ENCODE measurements around the gene NOX3.

Gene NOX3

GRCh38 chr6:155424181-155424580 is 31.5 kb downstream of the NOX3 start:
- no peak overlapping the region for H3K4me3 Mint-ChIP-seq
- ATAC-seq (no peak), DNase-seq (ENCODE audit: low spot score in 2 of 2) (no peak)
- peaks cover 19% of the 10 kb centered on the region for H3K4me1 Mint-ChIP-seq
- H3K27ac Mint-ChIP-seq: no peak overlapping the region
- no peaks in the 10 kb centered on the region for H3K9me3 Mint-ChIP-seq
- no peaks in the 10 kb centered on the region for H3K36me3 Mint-ChIP-seq

GRCh38 chr6:155422635-155423034 is 33.0 kb downstream of the NOX3 start:
- H3K27ac Mint-ChIP-seq: no peak overlapping the region
- H3K9me3 Mint-ChIP-seq: no peaks in the 10 kb centered on the region
- ATAC-seq: no peak
- peaks cover 34% of the 10 kb centered on the region for H3K4me1 Mint-ChIP-seq
- H3K36me3 Mint-ChIP-seq: no peaks in the 10 kb centered on the region
- no peak overlapping the region for H3K4me3 Mint-ChIP-seq
- no peak for DNase-seq (ENCODE audit: low spot score in 2 of 2)

DNA sequence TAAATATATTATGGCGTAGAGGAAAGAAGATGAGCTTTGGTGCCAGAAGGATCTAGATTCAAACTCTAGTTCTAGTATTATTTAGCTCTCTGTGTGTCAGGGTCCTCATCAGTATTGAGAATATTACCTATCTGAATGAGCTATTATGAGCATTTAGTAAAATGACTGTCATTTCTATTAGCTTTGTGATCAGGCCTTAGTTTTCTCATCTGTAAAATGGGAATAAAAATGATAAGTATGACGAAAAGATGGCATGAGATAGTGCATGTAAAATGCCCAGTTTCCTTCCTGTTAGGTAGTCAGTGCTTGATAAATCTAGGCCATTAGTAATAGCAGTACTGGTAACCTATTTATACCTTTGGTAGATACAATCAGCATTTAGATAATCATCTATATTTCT is 35.1 kb downstream of the NOX3 start:
- ATAC-seq: no peak
- H3K36me3 Mint-ChIP-seq: no peaks in the 10 kb centered on the region
- H3K27ac Mint-ChIP-seq: peak overlapping the region; percentile 98
- H3K9me3 Mint-ChIP-seq: no peaks in the 10 kb centered on the region
- H3K4me3 Mint-ChIP-seq: peak overlapping the region; percentile 30
- H3K4me1 Mint-ChIP-seq: peaks cover 37% of the 10 kb centered on the region
- no peak for DNase-seq (ENCODE audit: low spot score in 2 of 2)

GRCh38 chr6:155419161-155419560 is 36.5 kb downstream of the NOX3 start:
- peak overlapping the region; percentile 68 for H3K4me3 Mint-ChIP-seq
- H3K27ac Mint-ChIP-seq: peak overlapping the region; percentile 98
- no peak for ATAC-seq
- no peak for DNase-seq (ENCODE audit: low spot score in 2 of 2)
- H3K36me3 Mint-ChIP-seq: no peaks in the 10 kb centered on the region
- no peaks in the 10 kb centered on the region for H3K9me3 Mint-ChIP-seq
- peaks cover 37% of the 10 kb centered on the region for H3K4me1 Mint-ChIP-seq

DNA sequence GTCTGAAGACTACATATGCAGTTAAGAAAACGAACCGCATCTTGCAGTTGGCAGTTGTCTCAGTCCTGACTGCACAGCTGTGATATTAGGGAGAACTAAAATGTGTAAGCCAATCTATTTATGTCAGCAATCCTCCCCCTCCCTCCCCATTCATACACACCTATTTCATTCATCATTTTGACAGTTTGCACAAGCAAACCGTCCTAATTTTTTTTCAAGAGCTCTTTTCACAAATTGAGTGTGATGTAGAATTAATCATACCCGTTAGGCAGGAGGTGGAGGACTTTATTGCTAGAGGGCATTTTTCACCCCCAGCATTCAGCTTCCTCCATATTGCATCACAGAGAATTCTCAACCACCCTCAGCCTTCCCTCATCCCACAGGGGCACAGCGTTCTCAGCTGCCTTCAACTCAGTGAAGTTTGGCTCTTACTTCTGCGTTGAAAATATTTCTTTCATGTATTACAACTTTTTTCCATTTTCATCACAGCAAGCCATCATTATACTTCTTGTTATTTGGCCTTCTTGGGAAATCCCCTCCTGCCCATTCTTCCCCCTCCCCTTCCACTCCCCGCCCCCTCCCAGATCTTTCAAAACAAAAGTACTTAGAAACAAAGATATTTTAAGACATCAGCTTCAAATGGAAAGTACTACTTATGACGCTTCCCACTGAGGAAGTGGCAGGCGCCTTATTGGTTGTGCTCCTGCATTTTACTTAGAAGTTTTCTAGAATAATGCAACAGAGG is 37.5 kb downstream of the NOX3 start:
- H3K9me3 Mint-ChIP-seq: no peaks in the 10 kb centered on the region
- no peaks in the 10 kb centered on the region for H3K36me3 Mint-ChIP-seq
- H3K4me3 Mint-ChIP-seq: peak overlapping the region; percentile 68
- H3K4me1 Mint-ChIP-seq: peaks cover 37% of the 10 kb centered on the region
- DNase-seq (ENCODE audit: low spot score in 2 of 2) (peak; percentile 23 to 83), ATAC-seq (peak; percentile 84)
- peak overlapping the region; percentile 98 for H3K27ac Mint-ChIP-seq

DNA sequence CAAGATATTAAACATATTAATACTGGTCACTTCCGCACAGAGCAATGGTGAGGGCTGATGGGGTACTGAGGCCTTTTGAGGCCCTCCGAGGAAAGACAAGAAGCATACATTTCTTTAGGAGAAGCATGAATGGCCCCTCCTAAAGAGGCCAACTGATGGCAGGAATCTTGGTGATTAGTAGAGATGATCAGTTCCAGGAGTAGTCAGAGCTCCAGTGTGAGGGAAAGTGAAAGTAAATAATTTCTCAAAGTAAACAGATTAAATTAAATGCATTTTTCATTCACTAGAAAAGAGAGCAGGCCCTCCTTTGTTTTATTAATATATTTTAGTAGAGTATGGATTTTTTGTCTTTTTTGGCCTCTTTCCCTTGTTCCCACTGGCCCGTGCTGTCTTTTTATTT is 38.2 kb downstream of the NOX3 start:
- DNase-seq (ENCODE audit: low spot score in 2 of 2): no peak
- ATAC-seq: no peak
- Mint-ChIP-seq H3K4me1 (peaks cover 37% of the 10 kb centered on the region), H3K36me3 (no peaks in the 10 kb centered on the region), H3K4me3 (peak overlapping the region; percentile 68), H3K9me3 (no peaks in the 10 kb centered on the region), H3K27ac (peak overlapping the region; percentile 98)

GRCh38 chr6:155415953-155416352 is 39.7 kb downstream of the NOX3 start:
- no peak for DNase-seq (ENCODE audit: low spot score in 2 of 2)
- H3K36me3 Mint-ChIP-seq: no peaks in the 10 kb centered on the region
- no peak overlapping the region for H3K27ac Mint-ChIP-seq
- H3K4me1 Mint-ChIP-seq: peaks cover 37% of the 10 kb centered on the region
- H3K9me3 Mint-ChIP-seq: no peaks in the 10 kb centered on the region
- H3K4me3 Mint-ChIP-seq: no peak overlapping the region
- no peak for ATAC-seq

- DNase-seq (ENCODE audit: low spot score in 2 of 2) (no peak), ATAC-seq (no peak)
- Mint-ChIP-seq H3K9me3 (no peaks in the 10 kb centered on the region), H3K27ac (no peak overlapping the region), H3K4me1 (peaks cover 23% of the 10 kb centered on the region), H3K36me3 (no peaks in the 10 kb centered on the region), H3K4me3 (no peak overlapping the region)
These were observed 41.6 kb downstream of the NOX3 start for GRCh38 chr6:155414049-155414448.

GRCh38 chr6:155412335-155412734 is 43.3 kb downstream of the NOX3 start:
- no peaks in the 10 kb centered on the region for H3K36me3 Mint-ChIP-seq
- peak overlapping the region; percentile 5 for H3K27ac Mint-ChIP-seq
- H3K9me3 Mint-ChIP-seq: no peaks in the 10 kb centered on the region
- peaks cover 6% of the 10 kb centered on the region for H3K4me1 Mint-ChIP-seq
- no peak overlapping the region for H3K4me3 Mint-ChIP-seq
- no peak for DNase-seq (ENCODE audit: low spot score in 2 of 2)
- ATAC-seq: no peak

DNA sequence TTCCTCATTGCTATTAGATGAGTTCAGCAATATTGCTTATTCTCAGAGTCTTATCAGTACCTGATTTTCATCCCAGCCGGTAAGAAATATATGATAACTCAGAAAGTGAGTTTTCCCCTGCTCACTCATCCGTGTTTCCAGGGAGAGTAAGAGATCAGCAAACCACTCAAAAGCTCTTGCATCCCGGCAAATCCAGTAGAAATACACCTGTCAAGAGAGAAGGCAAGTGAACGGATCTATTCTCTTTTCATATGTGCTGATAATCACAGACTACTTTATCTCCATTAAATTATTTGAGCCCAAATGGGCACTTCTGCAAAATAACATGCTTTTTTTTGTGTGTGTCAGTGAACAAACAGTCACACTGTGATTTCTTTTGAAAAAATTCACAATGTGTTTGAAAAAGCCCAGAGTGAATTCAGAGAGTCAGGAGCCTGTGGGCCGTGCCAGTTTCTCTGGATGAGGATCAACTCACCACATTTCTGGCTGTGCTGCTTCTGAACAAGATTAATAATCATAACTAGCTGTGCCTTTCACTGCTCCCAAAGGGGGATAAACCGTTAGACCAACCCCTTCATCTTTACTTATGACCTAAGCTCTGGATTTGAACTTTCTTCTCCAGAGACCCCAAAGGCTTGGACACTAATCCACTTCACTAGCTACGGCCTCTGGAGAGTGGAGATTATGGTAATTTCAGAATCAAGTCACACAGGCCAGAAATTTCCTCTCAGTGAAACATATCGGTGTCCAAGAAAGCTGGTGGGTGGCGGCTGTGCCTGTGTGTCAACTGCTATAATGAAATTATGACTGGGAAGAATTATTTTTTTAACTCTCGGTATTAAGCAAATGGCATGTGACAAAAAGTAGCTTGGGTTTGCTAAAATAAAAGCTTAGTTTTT is 44.2 kb downstream of the NOX3 start:
- Mint-ChIP-seq H3K4me3 (no peak overlapping the region), H3K4me1 (no peaks in the 10 kb centered on the region), H3K36me3 (no peaks in the 10 kb centered on the region), H3K9me3 (no peaks in the 10 kb centered on the region), H3K27ac (no peak overlapping the region)
- DNase-seq (ENCODE audit: low spot score in 2 of 2) (no peak), ATAC-seq (no peak)

GRCh38 chr6:155409391-155409790 is 46.2 kb downstream of the NOX3 start:
- ATAC-seq (no peak), DNase-seq (ENCODE audit: low spot score in 2 of 2) (no peak)
- no peak overlapping the region for H3K27ac Mint-ChIP-seq
- no peaks in the 10 kb centered on the region for H3K36me3 Mint-ChIP-seq
- H3K9me3 Mint-ChIP-seq: no peaks in the 10 kb centered on the region
- no peaks in the 10 kb centered on the region for H3K4me1 Mint-ChIP-seq
- no peak overlapping the region for H3K4me3 Mint-ChIP-seq

GRCh38 chr6:155408981-155409380 is 46.7 kb downstream of the NOX3 start:
- H3K27ac Mint-ChIP-seq: no peak overlapping the region
- no peak for ATAC-seq

GRCh38 chr6:155408231-155408630 is 47.4 kb downstream of the NOX3 start:
- Mint-ChIP-seq H3K4me1 (no peaks in the 10 kb centered on the region), H3K4me3 (no peak overlapping the region), H3K27ac (no peak overlapping the region), H3K9me3 (no peaks in the 10 kb centered on the region), H3K36me3 (no peaks in the 10 kb centered on the region)
- ATAC-seq (no peak), DNase-seq (ENCODE audit: low spot score in 2 of 2) (no peak)

More at GRCh38 chr6:155408981-155409380, 46.7 kb downstream of the NOX3 start:
- no peak for DNase-seq (ENCODE audit: low spot score in 2 of 2)
- Mint-ChIP-seq H3K36me3 (no peaks in the 10 kb centered on the region), H3K4me1 (no peaks in the 10 kb centered on the region), H3K9me3 (no peaks in the 10 kb centered on the region), H3K4me3 (no peak overlapping the region)

DNA sequence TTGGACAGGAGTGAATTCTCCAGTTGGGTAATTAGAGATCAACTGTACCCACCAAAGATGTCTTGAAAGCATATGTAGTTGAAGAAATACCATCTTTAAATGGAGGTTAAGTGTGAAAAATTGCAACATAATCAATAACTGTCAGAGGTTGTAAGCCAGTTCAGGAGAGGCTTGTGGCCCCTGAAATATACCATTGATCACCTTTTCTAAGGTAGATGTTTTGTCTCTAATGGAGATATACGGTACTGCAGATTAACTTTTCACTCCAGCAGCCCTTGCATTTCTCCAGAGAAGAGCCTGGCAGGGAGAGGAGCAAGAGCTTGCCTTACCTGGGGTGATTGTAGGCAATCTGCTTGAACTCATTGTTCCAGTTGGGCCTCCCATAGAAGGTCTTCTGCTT is 48.8 kb downstream of the NOX3 start:
- H3K4me1 Mint-ChIP-seq: no peaks in the 10 kb centered on the region

GRCh38 chr6:155404937-155405336 is 50.7 kb downstream of the NOX3 start:
- H3K36me3 Mint-ChIP-seq: no peaks in the 10 kb centered on the region
- no peak overlapping the region for H3K27ac Mint-ChIP-seq

More for the DNA sequence above, 48.8 kb downstream of the NOX3 start:
- ATAC-seq (no peak), DNase-seq (ENCODE audit: low spot score in 2 of 2) (no peak)
- H3K27ac Mint-ChIP-seq: no peak overlapping the region
- H3K9me3 Mint-ChIP-seq: no peaks in the 10 kb centered on the region
- H3K36me3 Mint-ChIP-seq: no peaks in the 10 kb centered on the region
- no peak overlapping the region for H3K4me3 Mint-ChIP-seq

More at GRCh38 chr6:155404937-155405336, 50.7 kb downstream of the NOX3 start:
- DNase-seq (ENCODE audit: low spot score in 2 of 2) (no peak), ATAC-seq (no peak)
- no peak overlapping the region for H3K4me3 Mint-ChIP-seq
- no peaks in the 10 kb centered on the region for H3K9me3 Mint-ChIP-seq
- no peaks in the 10 kb centered on the region for H3K4me1 Mint-ChIP-seq
